ENCODE data around the gene CHID1.

DNA sequence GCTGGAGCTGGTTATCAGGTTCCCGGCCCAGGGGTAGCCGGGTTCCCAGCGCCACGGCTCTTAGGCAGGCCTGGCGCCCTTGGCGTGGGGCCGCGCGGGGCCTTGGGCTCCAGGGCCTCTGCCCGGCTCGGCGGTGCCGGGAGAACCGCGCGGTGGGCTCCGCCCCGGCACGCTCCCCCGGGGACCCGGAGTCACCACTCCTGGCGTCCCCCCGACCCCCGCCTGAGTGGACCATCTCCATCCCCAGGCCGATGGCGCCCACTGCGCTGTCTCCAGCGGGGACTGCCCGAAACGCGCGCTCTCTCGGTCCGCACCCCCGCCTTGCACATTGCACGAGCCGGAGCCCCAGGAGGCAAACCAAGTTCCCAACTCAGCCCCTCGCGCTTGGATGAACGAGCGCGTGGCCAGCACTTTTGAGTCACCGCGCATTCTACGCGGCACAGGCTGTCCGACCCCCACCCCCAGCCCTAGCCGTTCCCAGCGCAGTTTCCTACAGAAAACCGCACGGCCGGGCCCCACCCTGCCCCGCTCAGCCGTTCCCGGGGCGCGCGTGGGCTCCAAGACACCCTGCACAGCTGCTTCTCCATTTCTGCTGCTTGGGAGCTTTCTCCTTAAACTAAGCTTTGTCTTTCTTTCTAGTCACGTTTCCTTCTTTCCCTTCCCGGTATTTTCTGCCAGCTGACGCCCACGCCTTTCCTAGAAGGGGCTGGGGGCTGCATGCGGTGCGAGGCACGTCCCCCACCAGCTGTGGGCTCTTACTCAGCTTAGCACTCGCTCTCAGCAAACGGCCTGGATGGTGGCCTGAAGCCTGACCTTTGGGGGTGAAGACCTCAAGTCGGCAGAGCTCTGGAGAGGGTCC lies 650 bp upstream of the CHID1 start:
- TF ChIP-seq, protein P1, sequence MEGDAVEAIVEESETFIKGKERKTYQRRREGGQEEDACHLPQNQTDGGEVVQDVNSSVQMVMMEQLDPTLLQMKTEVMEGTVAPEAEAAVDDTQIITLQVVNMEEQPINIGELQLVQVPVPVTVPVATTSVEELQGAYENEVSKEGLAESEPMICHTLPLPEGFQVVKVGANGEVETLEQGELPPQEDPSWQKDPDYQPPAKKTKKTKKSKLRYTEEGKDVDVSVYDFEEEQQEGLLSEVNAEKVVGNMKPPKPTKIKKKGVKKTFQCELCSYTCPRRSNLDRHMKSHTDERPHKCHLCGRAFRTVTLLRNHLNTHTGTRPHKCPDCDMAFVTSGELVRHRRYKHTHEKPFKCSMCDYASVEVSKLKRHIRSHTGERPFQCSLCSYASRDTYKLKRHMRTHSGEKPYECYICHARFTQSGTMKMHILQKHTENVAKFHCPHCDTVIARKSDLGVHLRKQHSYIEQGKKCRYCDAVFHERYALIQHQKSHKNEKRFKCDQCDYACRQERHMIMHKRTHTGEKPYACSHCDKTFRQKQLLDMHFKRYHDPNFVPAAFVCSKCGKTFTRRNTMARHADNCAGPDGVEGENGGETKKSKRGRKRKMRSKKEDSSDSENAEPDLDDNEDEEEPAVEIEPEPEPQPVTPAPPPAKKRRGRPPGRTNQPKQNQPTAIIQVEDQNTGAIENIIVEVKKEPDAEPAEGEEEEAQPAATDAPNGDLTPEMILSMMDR (conservative IDR thresholded peaks at IDR 0.05; ENCODE audit: low read length), result no peak
- TF ChIP-seq EZH2phosphoT487 (IDR thresholded peaks at IDR 0.05; ENCODE audit: borderline replicate concordance, low read depth, low read length), result no peak

All from OCI-LY7 (cell line).